Vagina (tissue), 2 donors: ENCODE data around the gene NRXN3.

Experiments
- POLR2A ChIP-seq, 2 donors: fragments of 450-650 bp; IDR thresholded peaks; one replicate each; pipeline ENCODE4 v1.6.1; 2017; ENCODE audit warnings: antibody characterized with exemption in 2 of 2, mild to moderate bottlenecking in 2 of 2, moderate library complexity in 2 of 2
- POLR2AphosphoS5 ChIP-seq, 2 donors: sonication (generic); formaldehyde crosslinking; IDR thresholded peaks; one replicate each; pipeline ENCODE4 v1.9.0; 2017; ENCODE audit warnings: antibody characterized with exemption in 2 of 2, mild to moderate bottlenecking in 2 of 2, low read depth in 1 of 2; ENCODE audit not compliant: insufficient read depth in 1 of 2
- TF ChIP-seq, protein P1 (sequence below), 3 experiments: fragments of 450-650 bp in 2 of 3; fragments of 200-600 bp in 1 of 3; sonication (generic) in 1 of 3; IDR thresholded peaks; one replicate each; pipeline ENCODE4 v1.5.1; 2017 to 2019; ENCODE audit warnings: antibody characterized with exemption in 3 of 3, mild to moderate bottlenecking in 2 of 3, moderate library complexity in 2 of 3

DNA sequence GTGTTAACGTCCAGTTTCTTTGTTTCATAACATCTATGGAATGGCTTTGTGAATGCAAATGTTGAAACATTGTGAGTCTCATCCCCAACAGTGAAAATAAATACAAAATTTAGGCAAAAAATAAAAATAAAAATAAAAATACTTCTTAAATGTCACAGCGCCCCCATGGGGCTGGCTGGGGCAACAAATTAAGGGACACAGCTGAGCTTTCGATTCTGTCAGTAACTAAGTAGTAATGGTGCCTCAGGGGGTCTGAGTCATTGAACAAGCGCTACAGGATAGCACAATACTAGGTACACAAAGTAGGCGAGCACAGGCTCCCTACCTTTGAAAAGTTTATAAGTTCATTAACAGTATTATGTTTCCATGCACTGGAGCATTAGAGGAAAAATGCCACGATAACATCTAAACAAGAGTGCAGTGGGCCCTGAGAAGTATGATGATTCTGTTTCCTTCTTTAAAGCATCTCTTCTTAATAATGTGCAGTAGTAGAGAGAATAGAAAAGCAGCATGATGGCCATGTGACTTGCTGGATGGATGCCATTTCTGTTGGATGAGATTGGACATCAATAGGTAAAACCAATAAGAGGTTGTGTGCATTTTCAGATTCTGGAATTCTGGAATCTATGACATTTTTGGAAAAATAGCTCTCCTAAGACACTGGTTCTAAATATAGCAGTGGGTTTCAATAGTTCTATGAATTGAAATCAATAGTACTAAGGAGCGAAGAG, 1374.0 kb downstream of the NRXN3 start:
- TF ChIP-seq, protein P1, sequence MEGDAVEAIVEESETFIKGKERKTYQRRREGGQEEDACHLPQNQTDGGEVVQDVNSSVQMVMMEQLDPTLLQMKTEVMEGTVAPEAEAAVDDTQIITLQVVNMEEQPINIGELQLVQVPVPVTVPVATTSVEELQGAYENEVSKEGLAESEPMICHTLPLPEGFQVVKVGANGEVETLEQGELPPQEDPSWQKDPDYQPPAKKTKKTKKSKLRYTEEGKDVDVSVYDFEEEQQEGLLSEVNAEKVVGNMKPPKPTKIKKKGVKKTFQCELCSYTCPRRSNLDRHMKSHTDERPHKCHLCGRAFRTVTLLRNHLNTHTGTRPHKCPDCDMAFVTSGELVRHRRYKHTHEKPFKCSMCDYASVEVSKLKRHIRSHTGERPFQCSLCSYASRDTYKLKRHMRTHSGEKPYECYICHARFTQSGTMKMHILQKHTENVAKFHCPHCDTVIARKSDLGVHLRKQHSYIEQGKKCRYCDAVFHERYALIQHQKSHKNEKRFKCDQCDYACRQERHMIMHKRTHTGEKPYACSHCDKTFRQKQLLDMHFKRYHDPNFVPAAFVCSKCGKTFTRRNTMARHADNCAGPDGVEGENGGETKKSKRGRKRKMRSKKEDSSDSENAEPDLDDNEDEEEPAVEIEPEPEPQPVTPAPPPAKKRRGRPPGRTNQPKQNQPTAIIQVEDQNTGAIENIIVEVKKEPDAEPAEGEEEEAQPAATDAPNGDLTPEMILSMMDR (IDR thresholded peaks at IDR 0.05), result no peak
- TF ChIP-seq POLR2A (IDR thresholded peaks at IDR 0.05) (no peak), POLR2AphosphoS5 (IDR thresholded peaks at IDR 0.05; ENCODE audit: insufficient read depth in 1 of 2, low read depth in 1 of 2) (no peak)
